Measurements from ENCODE around the gene HSPBP1.

Gene HSPBP1

DNA sequence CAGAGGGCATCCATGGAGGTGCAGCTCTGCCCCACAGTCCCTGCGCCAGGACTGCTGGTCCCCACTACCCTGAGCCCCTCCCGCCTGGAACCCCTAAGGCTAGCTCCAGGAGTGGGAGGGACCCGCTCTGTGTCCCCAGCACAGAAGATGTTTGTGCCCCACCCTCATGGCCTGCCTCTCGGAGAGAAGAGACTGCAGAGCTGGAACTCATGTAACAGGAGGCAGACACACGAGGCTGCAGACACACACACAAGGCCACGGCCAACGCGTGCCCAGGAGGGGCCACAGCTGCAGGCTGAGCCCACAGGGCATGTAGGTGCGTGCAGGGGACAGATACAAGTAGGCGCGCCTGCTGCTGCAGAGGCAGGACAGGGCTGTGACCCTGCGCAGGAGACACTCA lies 40.9 kb downstream of the HSPBP1 start:
- Histone ChIP-seq H3K4me3 (ENCODE audit: low read depth, low read length) (no peak overlapping the region), H3K36me3 (ENCODE audit: control insufficient read depth in 2 of 2, insufficient read depth in 1 of 2, low read length in 2 of 2) (peaks cover 39 to 90% of the 10 kb centered on the region in 2 experiments), H3K4me1 (ENCODE audit: control insufficient read depth, insufficient read depth, low read length) (no peaks in the 10 kb centered on the region), H3K9me3 (ENCODE audit: control insufficient read depth, insufficient read depth, low read depth, low read length) (no peaks in the 10 kb centered on the region), H3K27ac (ENCODE audit: extremely low read depth, low read depth, low read length) (no peak overlapping the region)
- CTCF ChIA-PET = interaction anchor here (0.5 to 0.8 kb wide), 2 partner anchors 17 to 37 kb away, joined by 3 read pairs; no protein-coding TSS in a partner anchor
- POLR2A ChIA-PET = interaction anchor here (0.5 kb wide), 1 partner anchor 778 kb away, joined by 3 read pairs; no protein-coding TSS in a partner anchor
- TF ChIP-seq ZNF391 (tag by site-specific recombination; IDR thresholded peaks at IDR 0.05; ENCODE audit: borderline replicate concordance, low read depth) (no peak), ZNF266 (tag by site-specific recombination; IDR thresholded peaks at IDR 0.05; ENCODE audit: low read depth) (no peak), ZNF157 (tag by site-specific recombination; IDR thresholded peaks at IDR 0.05) (no peak), ZNF830 (tag by site-specific recombination; IDR thresholded peaks at IDR 0.05; ENCODE audit: low read depth) (no peak), ZNF114 (tag by site-specific recombination; IDR thresholded peaks at IDR 0.05) (no peak), TCF7L2 (IDR thresholded peaks at IDR 0.05; ENCODE audit: borderline replicate concordance, low read depth, low read length) (no peak), ZNF404 (tag by site-specific recombination; IDR thresholded peaks at IDR 0.05) (no peak)
- TF ChIP-seq, protein P1, sequence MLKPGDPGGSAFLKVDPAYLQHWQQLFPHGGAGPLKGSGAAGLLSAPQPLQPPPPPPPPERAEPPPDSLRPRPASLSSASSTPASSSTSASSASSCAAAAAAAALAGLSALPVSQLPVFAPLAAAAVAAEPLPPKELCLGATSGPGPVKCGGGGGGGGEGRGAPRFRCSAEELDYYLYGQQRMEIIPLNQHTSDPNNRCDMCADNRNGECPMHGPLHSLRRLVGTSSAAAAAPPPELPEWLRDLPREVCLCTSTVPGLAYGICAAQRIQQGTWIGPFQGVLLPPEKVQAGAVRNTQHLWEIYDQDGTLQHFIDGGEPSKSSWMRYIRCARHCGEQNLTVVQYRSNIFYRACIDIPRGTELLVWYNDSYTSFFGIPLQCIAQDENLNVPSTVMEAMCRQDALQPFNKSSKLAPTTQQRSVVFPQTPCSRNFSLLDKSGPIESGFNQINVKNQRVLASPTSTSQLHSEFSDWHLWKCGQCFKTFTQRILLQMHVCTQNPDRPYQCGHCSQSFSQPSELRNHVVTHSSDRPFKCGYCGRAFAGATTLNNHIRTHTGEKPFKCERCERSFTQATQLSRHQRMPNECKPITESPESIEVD (tag by site-specific recombination; IDR thresholded peaks at IDR 0.05) = no peak

DNA sequence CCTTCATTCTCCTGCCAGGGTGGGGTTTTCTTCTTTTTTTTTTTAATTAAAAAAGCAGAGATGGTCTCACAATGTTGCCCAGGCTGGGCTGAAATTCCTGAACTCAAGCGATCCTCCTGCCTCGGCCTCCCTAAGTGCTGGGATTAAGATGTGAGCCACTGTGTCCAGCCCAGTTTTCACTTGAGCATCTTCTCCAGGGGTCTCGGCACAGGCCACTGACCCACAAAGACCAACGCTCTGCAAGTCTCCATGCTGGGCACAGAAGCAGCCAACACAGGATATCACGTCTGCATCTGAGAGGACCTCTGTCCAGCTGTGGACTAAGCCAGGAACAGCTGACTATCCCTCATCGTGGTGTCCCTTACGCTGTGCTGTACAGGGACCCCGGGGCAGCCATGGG lies 41.9 kb downstream of the HSPBP1 start:
- TF ChIP-seq, protein P2, sequence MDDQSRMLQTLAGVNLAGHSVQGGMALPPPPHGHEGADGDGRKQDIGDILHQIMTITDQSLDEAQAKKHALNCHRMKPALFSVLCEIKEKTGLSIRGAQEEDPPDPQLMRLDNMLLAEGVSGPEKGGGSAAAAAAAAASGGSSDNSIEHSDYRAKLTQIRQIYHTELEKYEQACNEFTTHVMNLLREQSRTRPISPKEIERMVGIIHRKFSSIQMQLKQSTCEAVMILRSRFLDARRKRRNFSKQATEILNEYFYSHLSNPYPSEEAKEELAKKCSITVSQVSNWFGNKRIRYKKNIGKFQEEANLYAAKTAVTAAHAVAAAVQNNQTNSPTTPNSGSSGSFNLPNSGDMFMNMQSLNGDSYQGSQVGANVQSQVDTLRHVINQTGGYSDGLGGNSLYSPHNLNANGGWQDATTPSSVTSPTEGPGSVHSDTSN (CRISPR knock-in tag; IDR thresholded peaks at IDR 0.05) = no peak
- TF ChIP-seq HOXA7 (CRISPR knock-in tag; IDR thresholded peaks at IDR 0.05; ENCODE audit: borderline replicate concordance) (no peak), KLF7 (tag by site-specific recombination; IDR thresholded peaks at IDR 0.05; ENCODE audit: borderline replicate concordance) (no peak)
- Histone ChIP-seq H3K9me3 (ENCODE audit: control insufficient read depth, insufficient read depth, low read depth, low read length) (no peaks in the 10 kb centered on the region), H3K4me1 (ENCODE audit: control insufficient read depth, insufficient read depth, low read length) (no peaks in the 10 kb centered on the region), H3K4me3 (ENCODE audit: low read depth, low read length) (no peak overlapping the region), H3K27ac (ENCODE audit: extremely low read depth, low read depth, low read length) (no peak overlapping the region), H3K36me3 (ENCODE audit: control insufficient read depth in 2 of 2, insufficient read depth in 1 of 2, low read length in 2 of 2) (peaks cover 33 to 92% of the 10 kb centered on the region in 2 experiments)
- ChIA-PET POLR2A (no interaction called here), CTCF (interaction anchor here (0.7 to 0.8 kb wide), 2 partner anchors 16 to 392 kb away, joined by 3 to 10 read pairs; no protein-coding TSS in a partner anchor)

DNA sequence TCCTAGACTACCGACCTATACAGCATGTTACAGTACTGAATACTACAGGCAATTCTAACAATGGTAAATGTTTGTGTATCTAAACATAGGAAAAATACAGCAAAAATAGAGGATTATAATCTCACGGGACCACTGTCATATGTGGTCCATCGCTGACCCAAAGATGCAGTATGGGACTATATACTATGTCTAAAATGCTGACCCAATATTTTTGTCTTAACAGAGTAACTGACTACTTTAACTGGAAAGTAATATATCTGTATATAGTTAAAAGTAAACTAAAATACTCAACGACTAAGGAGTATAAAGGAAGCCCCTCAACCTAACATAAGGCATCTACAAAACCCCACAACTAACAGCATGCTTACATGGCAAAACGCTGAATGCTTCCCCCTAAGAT lies 46.9 kb downstream of the HSPBP1 start:
- CTCF ChIA-PET = interaction anchor here (0.6 kb wide), 1 partner anchor 13 kb away, joined by 5 read pairs; no protein-coding TSS in a partner anchor
- no peak for TF ChIP-seq ZNF670 (tag by site-specific recombination; IDR thresholded peaks at IDR 0.05; ENCODE audit: low read depth)
- no peak for TF ChIP-seq ZNF514 (tag by site-specific recombination; IDR thresholded peaks at IDR 0.05)
- TF ChIP-seq ZNF596 (tag by site-specific recombination; IDR thresholded peaks at IDR 0.05) = no peak
- TF ChIP-seq, protein P3, sequence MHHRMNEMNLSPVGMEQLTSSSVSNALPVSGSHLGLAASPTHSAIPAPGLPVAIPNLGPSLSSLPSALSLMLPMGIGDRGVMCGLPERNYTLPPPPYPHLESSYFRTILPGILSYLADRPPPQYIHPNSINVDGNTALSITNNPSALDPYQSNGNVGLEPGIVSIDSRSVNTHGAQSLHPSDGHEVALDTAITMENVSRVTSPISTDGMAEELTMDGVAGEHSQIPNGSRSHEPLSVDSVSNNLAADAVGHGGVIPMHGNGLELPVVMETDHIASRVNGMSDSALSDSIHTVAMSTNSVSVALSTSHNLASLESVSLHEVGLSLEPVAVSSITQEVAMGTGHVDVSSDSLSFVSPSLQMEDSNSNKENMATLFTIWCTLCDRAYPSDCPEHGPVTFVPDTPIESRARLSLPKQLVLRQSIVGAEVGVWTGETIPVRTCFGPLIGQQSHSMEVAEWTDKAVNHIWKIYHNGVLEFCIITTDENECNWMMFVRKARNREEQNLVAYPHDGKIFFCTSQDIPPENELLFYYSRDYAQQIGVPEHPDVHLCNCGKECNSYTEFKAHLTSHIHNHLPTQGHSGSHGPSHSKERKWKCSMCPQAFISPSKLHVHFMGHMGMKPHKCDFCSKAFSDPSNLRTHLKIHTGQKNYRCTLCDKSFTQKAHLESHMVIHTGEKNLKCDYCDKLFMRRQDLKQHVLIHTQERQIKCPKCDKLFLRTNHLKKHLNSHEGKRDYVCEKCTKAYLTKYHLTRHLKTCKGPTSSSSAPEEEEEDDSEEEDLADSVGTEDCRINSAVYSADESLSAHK (tag by site-specific recombination; IDR thresholded peaks at IDR 0.05) = no peak
- TF ChIP-seq ZNF146 (tag by site-specific recombination; IDR thresholded peaks at IDR 0.05) = no peak
- no peak for TF ChIP-seq ZNF221 (tag by site-specific recombination; IDR thresholded peaks at IDR 0.05; ENCODE audit: borderline replicate concordance)
- peaks cover 25 to 92% of the 10 kb centered on the region in 2 experiments for H3K36me3 ChIP-seq (ENCODE audit: control insufficient read depth in 2 of 2, insufficient read depth in 1 of 2, low read length in 2 of 2)
- no peak overlapping the region for H3K27ac ChIP-seq (ENCODE audit: extremely low read depth, low read depth, low read length)
- no peaks in the 10 kb centered on the region for H3K4me1 ChIP-seq (ENCODE audit: control insufficient read depth, insufficient read depth, low read length)
- POLR2A ChIA-PET = interaction anchor here (0.6 kb wide), 1 partner anchor 39 kb away, joined by 4 read pairs; no protein-coding TSS in a partner anchor
- H3K9me3 ChIP-seq (ENCODE audit: control insufficient read depth, insufficient read depth, low read depth, low read length) = no peaks in the 10 kb centered on the region
- no peak overlapping the region for H3K4me3 ChIP-seq (ENCODE audit: low read depth, low read length)

All from HEK293 (cell line).